Adipocyte (in vitro differentiated cells): ENCODE results near the gene CDT1.

Experiments used
- DNase-seq: peaks from one replicate; pipeline ENCODE4 v3.0.0-alpha.2; 2015; ENCODE audit warnings: low read depth
- H3K27me3 ChIP-seq: replicated peaks from 2 replicates; pipeline ENCODE4 v1.7.0; 2013; ENCODE audit warnings: mild to moderate bottlenecking, low read length, moderate library complexity; ENCODE audit not compliant: control insufficient read depth, insufficient read depth
- H3K36me3 ChIP-seq: 2 replicates; pipeline ENCODE4 v1.7.0; 2013; ENCODE audit warnings: low read length, mild to moderate bottlenecking, moderate library complexity; ENCODE audit not compliant: control insufficient read depth, insufficient read depth, severe bottlenecking
- H3K4me1 ChIP-seq: 2 replicates; pipeline ENCODE4 v1.7.0; 2013; ENCODE audit warnings: mild to moderate bottlenecking, low read length, moderate library complexity; ENCODE audit not compliant: control insufficient read depth, insufficient read depth
- H3K4me3 ChIP-seq: 2 replicates; pipeline ENCODE4 v1.7.0; 2013; ENCODE audit warnings: mild to moderate bottlenecking, low read length, moderate library complexity
- H3K9ac ChIP-seq: 2 replicates; pipeline ENCODE4 v1.7.0; 2013; ENCODE audit warnings: mild to moderate bottlenecking, low read length, moderate library complexity
- H3K9me3 ChIP-seq: 2 replicates; pipeline ENCODE4 v1.7.0; 2013; ENCODE audit warnings: mild to moderate bottlenecking, low read length, moderate library complexity; ENCODE audit not compliant: control insufficient read depth

CDT1 gene

DNA sequence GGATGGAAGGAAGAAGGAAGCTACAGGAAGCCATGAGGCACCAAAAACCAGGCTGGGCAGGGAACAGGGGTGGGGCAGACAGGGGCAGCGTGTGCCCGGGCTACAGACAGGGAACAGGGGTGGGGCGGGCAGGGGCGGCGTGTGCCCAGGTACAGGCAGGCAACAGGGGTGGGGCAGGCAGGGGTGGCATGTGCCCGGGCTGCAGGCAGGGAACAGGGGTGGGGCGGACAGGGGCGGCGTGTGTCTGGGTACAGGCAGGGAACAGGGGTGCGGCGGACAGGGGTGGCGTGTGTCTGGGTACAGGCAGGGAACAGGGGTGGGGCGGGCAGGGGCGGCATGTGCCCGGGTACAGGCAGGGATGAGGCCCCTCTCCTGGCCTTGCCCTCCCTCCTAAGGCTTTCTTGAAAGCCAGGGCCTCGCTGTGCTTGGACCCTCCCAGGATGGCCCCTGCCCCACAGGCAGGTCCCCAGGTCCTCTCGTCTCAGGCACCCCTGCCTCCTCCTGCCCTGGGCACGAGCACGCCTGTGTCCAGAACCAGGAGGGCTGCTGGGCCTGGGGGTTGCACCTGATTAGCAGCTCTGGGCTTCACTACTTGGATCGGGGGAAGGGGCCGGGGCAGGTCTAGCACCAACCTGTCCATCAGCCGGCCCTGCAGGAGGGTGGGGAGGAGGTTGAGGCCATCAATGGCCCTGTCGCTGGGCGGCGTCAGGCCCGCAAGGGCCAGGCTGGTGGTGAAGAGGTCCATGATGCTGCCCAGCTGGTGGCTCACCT, 22.7 kb downstream of the CDT1 start:
- Histone ChIP-seq H3K9ac (no peak overlapping the region), H3K4me1 (no peaks in the 10 kb centered on the region), H3K4me3 (no peak overlapping the region), H3K9me3 (no peaks in the 10 kb centered on the region), H3K27me3 (no peaks in the 10 kb centered on the region), H3K36me3 (peaks cover 12% of the 10 kb centered on the region)
- DNase-seq: no peak

- Histone ChIP-seq H3K4me1 (peaks cover 7% of the 10 kb centered on the region), H3K9me3 (no peaks in the 10 kb centered on the region), H3K36me3 (peaks cover 4% of the 10 kb centered on the region), H3K9ac (no peak overlapping the region), H3K4me3 (no peak overlapping the region), H3K27me3 (no peaks in the 10 kb centered on the region)
- DNase-seq: no peak
These were observed 24.1 kb downstream of the CDT1 start for GRCh38 chr16:88827727-88828126.

- H3K4me1 ChIP-seq: peaks cover 7% of the 10 kb centered on the region
- no peaks in the 10 kb centered on the region for H3K27me3 ChIP-seq
- no peaks in the 10 kb centered on the region for H3K9me3 ChIP-seq
- no peak overlapping the region for H3K9ac ChIP-seq
- H3K4me3 ChIP-seq: no peak overlapping the region
- DNase-seq: no peak
- H3K36me3 ChIP-seq: peaks cover 4% of the 10 kb centered on the region
These were observed 25.1 kb downstream of the CDT1 start for GRCh38 chr16:88828711-88829110.

- Histone ChIP-seq H3K4me3 (no peak overlapping the region), H3K9me3 (no peaks in the 10 kb centered on the region), H3K9ac (no peak overlapping the region), H3K27me3 (no peaks in the 10 kb centered on the region), H3K36me3 (no peaks in the 10 kb centered on the region), H3K4me1 (peaks cover 12% of the 10 kb centered on the region)
- DNase-seq: no peak
These were observed 26.7 kb downstream of the CDT1 start for GRCh38 chr16:88830258-88830657.

DNA sequence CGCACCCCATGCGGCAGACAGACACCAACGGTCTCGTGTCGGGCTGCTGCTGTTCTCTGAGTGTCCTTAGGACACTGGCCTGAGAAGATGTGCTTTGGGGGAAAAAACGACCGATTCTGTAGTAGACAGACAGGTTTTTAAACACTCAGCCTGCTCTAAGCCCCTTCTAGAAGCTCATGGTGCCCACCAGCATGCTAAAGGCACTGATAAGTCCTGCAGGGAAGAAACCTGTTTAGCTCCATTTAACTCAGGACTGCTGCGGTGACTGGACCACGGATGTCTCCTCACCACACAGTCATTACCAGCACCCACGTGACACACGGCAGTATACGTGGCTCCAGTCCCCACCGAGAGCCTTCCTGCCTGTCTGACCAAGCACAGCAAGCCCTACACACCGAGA, 27.2 kb downstream of the CDT1 start:
- no peak overlapping the region for H3K4me3 ChIP-seq
- H3K36me3 ChIP-seq: no peaks in the 10 kb centered on the region
- no peak overlapping the region for H3K9ac ChIP-seq
- no peaks in the 10 kb centered on the region for H3K27me3 ChIP-seq
- H3K4me1 ChIP-seq: peaks cover 17% of the 10 kb centered on the region
- H3K9me3 ChIP-seq: no peaks in the 10 kb centered on the region
- no peak for DNase-seq

DNA sequence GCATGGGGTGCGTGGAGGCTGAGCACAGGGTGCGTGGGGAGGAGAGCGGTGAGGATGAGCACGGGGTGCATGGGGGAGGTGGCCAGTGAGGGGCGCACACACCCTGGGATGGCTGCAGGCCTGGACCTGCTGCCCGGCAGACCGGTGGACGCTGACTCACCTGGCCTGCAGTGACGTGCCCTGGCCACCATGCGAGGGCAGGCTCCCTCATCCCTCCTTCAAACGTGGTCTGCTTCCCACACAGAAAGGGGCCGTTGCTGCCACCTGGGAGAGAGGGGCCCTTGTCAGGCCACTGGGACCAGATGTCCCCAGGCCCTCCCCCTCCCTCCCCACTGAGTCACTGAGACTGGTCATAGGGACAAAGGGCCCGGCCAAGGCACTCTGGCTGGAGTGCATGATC, 28.2 kb downstream of the CDT1 start:
- H3K9ac ChIP-seq: no peak overlapping the region
- no peak overlapping the region for H3K4me3 ChIP-seq
- H3K9me3 ChIP-seq: no peaks in the 10 kb centered on the region
- H3K36me3 ChIP-seq: no peaks in the 10 kb centered on the region
- H3K27me3 ChIP-seq: no peaks in the 10 kb centered on the region
- peaks cover 19% of the 10 kb centered on the region for H3K4me1 ChIP-seq
- DNase-seq: no peak

- H3K9me3 ChIP-seq: no peaks in the 10 kb centered on the region
- H3K9ac ChIP-seq: no peak overlapping the region
- no peak for DNase-seq
- no peak overlapping the region for H3K4me3 ChIP-seq
- H3K36me3 ChIP-seq: peaks cover 3% of the 10 kb centered on the region
- no peaks in the 10 kb centered on the region for H3K27me3 ChIP-seq
- peaks cover 19% of the 10 kb centered on the region for H3K4me1 ChIP-seq
These were observed 29.5 kb downstream of the CDT1 start for GRCh38 chr16:88833086-88833485.

DNA sequence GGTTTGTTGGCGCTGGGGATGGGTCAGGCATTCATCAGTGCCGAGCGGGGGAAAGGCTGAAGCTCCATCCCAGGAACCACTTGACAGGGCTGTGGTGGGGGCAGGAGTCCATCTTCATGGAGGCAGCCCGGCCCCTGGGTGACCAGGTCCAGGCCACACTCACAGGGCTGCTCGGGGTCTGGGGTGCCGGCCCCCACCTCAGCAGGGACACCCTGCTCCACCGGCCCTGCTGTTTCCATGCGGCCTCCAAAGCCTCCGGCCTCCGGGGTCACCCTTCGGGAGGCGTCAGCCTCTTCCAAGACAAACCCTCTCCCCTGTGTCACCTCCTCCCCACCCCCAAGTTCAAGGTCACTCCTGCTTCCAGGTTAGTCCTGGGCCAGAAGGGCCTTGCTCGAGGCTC, 31.1 kb downstream of the CDT1 start:
- Histone ChIP-seq H3K36me3 (peaks cover 12% of the 10 kb centered on the region), H3K9me3 (no peaks in the 10 kb centered on the region), H3K4me3 (no peak overlapping the region), H3K27me3 (no peaks in the 10 kb centered on the region), H3K9ac (no peak overlapping the region), H3K4me1 (peaks cover 19% of the 10 kb centered on the region)
- DNase-seq: no peak

- H3K9ac ChIP-seq: no peak overlapping the region
- H3K4me3 ChIP-seq: no peak overlapping the region
- no peaks in the 10 kb centered on the region for H3K27me3 ChIP-seq
- H3K36me3 ChIP-seq: peaks cover 18% of the 10 kb centered on the region
- H3K4me1 ChIP-seq: peaks cover 19% of the 10 kb centered on the region
- no peak for DNase-seq
- no peaks in the 10 kb centered on the region for H3K9me3 ChIP-seq
These were observed 31.8 kb downstream of the CDT1 start for GRCh38 chr16:88835383-88835782.

DNA sequence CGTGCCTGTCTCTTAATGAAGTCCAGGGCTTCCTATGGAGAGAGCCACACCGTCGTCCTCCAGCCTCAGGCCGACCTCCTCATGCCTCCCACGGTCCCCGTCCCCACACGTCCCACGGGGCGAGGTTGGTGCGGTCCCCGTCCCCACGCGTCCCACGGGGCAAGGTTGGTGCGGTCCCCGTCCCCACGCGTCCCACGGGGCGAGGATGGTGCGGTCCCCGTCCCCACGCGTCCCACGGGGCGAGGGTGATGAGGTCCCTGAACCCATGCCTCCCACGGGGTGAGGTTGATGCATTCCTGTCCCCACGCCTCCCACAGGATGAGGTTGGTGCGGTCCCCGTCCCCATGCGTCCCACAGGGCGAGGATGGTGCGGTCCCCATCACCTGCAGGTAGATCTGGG, 32.2 kb downstream of the CDT1 start:
- Histone ChIP-seq H3K9me3 (no peaks in the 10 kb centered on the region), H3K36me3 (peaks cover 22% of the 10 kb centered on the region), H3K9ac (no peak overlapping the region), H3K4me1 (peaks cover 19% of the 10 kb centered on the region), H3K4me3 (no peak overlapping the region), H3K27me3 (no peaks in the 10 kb centered on the region)
- DNase-seq: no peak

GRCh38 chr16:88836791-88837190, 33.2 kb downstream of the CDT1 start:
- H3K4me3 ChIP-seq: no peak overlapping the region
- H3K36me3 ChIP-seq: peaks cover 23% of the 10 kb centered on the region
- H3K9ac ChIP-seq: no peak overlapping the region
- DNase-seq: no peak
- peaks cover 19% of the 10 kb centered on the region for H3K4me1 ChIP-seq
- H3K9me3 ChIP-seq: no peaks in the 10 kb centered on the region
- no peaks in the 10 kb centered on the region for H3K27me3 ChIP-seq

DNA sequence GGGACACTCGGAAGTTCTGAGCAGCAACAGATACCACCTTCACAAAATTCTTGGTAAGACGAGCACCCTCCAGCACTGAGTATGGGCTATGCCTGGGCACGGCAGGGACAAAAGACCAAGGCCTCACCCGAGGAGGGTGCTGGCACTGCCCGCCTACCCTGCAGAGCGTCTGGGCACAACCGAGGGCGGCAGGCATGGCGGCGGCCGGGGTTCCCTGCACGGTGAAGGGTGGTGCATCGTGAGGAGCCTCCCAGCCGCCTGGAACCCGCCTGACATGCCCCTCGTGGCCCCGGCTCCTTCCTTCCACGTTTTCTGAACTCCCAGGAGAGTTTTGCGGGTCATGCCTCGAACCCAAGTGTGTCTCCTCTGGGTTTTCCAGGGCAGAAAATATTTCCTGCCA, 34.2 kb downstream of the CDT1 start:
- Histone ChIP-seq H3K4me1 (peaks cover 12% of the 10 kb centered on the region), H3K27me3 (no peaks in the 10 kb centered on the region), H3K4me3 (no peak overlapping the region), H3K36me3 (peaks cover 23% of the 10 kb centered on the region), H3K9me3 (no peaks in the 10 kb centered on the region), H3K9ac (no peak overlapping the region)
- DNase-seq: no peak
